ENCODE measurements around the gene SIPA1L3. TPM values are rescaled to one million over a fixed set of nuclear protein-coding genes. Genes with fewer than 3 reads are reported as not detected.

SIPA1L3 gene
- total RNA-seq, 2 experiments from 2014 or later = 8.9 to 9.8 TPM

DNA sequence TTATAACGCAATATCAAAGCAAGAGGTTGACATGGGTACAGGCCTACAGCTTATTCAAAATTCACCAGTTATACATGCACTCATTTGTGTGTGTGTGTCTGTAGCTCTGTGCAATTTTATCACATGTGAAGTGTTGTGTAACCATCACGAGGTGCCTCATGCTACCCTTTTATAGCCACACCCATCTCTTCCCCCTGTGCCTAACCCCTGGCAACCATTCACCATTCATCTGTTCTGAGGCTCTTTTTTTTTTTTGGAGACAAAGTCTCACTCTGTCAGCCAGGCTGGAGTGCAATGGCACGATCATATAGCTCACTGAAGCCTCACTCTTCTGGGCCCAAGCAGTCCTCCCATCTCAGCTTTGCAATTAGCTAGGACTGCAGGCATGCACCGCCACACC is 238.6 kb downstream of the SIPA1L3 start:
- no peaks in the 10 kb centered on the region for H3K9me3 Mint-ChIP-seq
- POLR2A ChIA-PET = no interaction called here
- CTCF ChIA-PET = interaction anchor here (1.0 kb wide), 1 partner anchor 294 kb away, joined by 3 read pairs; no protein-coding TSS in a partner anchor
- TF ChIP-seq, protein P1, sequence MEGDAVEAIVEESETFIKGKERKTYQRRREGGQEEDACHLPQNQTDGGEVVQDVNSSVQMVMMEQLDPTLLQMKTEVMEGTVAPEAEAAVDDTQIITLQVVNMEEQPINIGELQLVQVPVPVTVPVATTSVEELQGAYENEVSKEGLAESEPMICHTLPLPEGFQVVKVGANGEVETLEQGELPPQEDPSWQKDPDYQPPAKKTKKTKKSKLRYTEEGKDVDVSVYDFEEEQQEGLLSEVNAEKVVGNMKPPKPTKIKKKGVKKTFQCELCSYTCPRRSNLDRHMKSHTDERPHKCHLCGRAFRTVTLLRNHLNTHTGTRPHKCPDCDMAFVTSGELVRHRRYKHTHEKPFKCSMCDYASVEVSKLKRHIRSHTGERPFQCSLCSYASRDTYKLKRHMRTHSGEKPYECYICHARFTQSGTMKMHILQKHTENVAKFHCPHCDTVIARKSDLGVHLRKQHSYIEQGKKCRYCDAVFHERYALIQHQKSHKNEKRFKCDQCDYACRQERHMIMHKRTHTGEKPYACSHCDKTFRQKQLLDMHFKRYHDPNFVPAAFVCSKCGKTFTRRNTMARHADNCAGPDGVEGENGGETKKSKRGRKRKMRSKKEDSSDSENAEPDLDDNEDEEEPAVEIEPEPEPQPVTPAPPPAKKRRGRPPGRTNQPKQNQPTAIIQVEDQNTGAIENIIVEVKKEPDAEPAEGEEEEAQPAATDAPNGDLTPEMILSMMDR (IDR thresholded peaks at IDR 0.05) = no peak
- ATAC-seq = no peak
- no peak overlapping the region for H3K27ac Mint-ChIP-seq
- intact Hi-C loops (cut with micrococcal nuclease) = loop anchor here (10.0 kb wide), 1 partner anchor 69 kb away; no protein-coding TSS in a partner anchor
- H3K4me3 Mint-ChIP-seq = no peak overlapping the region
- peaks cover 8% of the 10 kb centered on the region for H3K4me1 Mint-ChIP-seq (ENCODE audit: low read depth)
- no peaks in the 10 kb centered on the region for H3K36me3 Mint-ChIP-seq (ENCODE audit: low read depth)
- no peaks in the 10 kb centered on the region for H3K27me3 Mint-ChIP-seq
- no peak for DNase-seq

DNA sequence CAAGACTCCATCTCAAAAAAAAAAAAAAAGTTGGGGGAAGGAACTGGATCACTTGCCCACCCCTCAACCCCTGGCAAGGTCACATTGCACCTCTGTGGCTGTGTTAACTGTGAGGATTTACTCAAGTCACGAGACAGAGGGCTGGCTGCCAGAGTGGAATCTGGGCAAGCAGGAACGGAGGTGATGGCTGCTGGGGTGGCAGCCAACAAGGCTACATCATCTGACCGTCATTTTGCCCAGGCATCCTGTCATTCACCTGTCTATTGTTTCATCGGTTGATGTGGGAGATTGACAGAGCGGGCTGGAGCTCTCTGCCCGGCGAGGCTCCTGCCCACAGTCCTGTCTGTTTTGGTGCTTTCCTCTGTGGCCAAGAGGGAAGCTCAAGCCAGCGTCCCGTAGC is 241.3 kb downstream of the SIPA1L3 start:
- Mint-ChIP-seq H3K27ac (no peak overlapping the region), H3K36me3 (ENCODE audit: low read depth) (no peaks in the 10 kb centered on the region), H3K4me3 (no peak overlapping the region), H3K4me1 (ENCODE audit: low read depth) (no peaks in the 10 kb centered on the region), H3K27me3 (no peaks in the 10 kb centered on the region), H3K9me3 (no peaks in the 10 kb centered on the region)
- TF ChIP-seq, protein P1 (IDR thresholded peaks at IDR 0.05) = no peak
- intact Hi-C loops (cut with micrococcal nuclease) = loop anchor here (10.0 kb wide), 1 partner anchor 66 kb away; no protein-coding TSS in a partner anchor
- DNase-seq (no peak), ATAC-seq (no peak)
- POLR2A ChIA-PET = no interaction called here
- CTCF ChIA-PET = interaction anchor here (1.9 to 2.3 kb wide), 2 partner anchors 12 to 246 kb away, joined by 7 read pairs; no protein-coding TSS in a partner anchor

DNA sequence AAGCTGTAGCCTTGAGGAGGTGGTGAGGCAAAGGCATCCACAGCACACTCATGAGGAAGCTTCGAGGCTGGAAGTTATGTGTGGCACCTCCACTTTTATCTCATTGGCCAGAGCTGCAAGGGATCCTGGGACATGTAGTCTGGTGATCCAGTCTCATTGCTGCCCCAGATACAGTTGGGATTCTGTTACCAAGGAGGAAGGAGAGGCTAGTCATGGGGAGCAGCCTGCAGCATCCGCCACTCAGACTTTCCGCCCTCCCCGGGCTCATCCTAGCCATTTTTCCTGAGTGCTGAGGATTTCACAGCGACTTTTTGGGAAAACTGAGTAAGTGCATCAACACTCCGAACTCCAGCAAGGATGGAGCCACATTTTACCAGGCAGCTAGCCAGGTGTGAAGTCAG is 242.7 kb downstream of the SIPA1L3 start:
- Mint-ChIP-seq H3K4me3 (no peak overlapping the region), H3K27ac (no peak overlapping the region), H3K36me3 (ENCODE audit: low read depth) (no peaks in the 10 kb centered on the region), H3K4me1 (ENCODE audit: low read depth) (no peaks in the 10 kb centered on the region), H3K27me3 (no peaks in the 10 kb centered on the region), H3K9me3 (no peaks in the 10 kb centered on the region)
- ChIA-PET POLR2A (no interaction called here), CTCF (interaction anchor here (1.9 to 2.3 kb wide), 2 partner anchors 14 to 247 kb away, joined by 7 read pairs; no protein-coding TSS in a partner anchor)
- ATAC-seq (no peak), DNase-seq (no peak)
- intact Hi-C loops (cut with micrococcal nuclease) = loop anchor here (10.0 kb wide), 1 partner anchor 65 kb away; no protein-coding TSS in a partner anchor
- TF ChIP-seq, protein P1 (IDR thresholded peaks at IDR 0.05) = no peak

DNA sequence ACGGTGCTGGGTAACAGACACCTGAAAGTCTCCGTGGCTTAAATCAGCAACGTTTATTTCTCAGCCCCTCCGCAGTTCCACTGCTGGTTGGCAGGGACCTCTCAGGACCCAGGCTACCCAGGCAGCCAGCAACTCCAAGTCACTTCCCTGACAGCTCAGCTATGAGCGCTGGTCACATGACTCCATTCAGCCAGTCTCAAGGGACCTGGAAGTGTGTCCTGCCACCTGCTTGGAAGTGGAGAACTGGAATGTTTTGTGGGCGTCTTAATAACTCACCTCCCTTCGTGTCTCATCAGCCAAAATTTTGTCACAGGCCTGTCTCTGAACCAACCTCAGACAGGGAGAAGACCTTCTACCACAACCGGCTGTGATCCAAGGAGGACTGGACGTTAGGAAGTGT is 244.2 kb downstream of the SIPA1L3 start:
- ATAC-seq (no peak), DNase-seq (no peak)
- ChIA-PET CTCF (interaction anchor here (1.8 to 2.9 kb wide), 2 partner anchors 9 to 17 kb away, joined by 7 to 13 read pairs; no protein-coding TSS in a partner anchor), POLR2A (interaction anchor here (0.9 kb wide), 1 partner anchor 10 kb away, joined by 3 read pairs; no protein-coding TSS in a partner anchor)
- intact Hi-C loops (cut with micrococcal nuclease) = no loop called here
- no peak overlapping the region for H3K27ac Mint-ChIP-seq
- no peaks in the 10 kb centered on the region for H3K9me3 Mint-ChIP-seq
- no peaks in the 10 kb centered on the region for H3K27me3 Mint-ChIP-seq
- no peaks in the 10 kb centered on the region for H3K36me3 Mint-ChIP-seq (ENCODE audit: low read depth)
- TF ChIP-seq, protein P1 (IDR thresholded peaks at IDR 0.05) = no peak
- H3K4me3 Mint-ChIP-seq = no peak overlapping the region
- H3K4me1 Mint-ChIP-seq (ENCODE audit: low read depth) = no peaks in the 10 kb centered on the region

Measured in activated CD8-positive, alpha-beta T cell treated with anti-CD3 and anti-CD28 coated beads for 36 hours (primary cell).